ENCODE measurements around the gene ACSF2.

ACSF2 gene

DNA sequence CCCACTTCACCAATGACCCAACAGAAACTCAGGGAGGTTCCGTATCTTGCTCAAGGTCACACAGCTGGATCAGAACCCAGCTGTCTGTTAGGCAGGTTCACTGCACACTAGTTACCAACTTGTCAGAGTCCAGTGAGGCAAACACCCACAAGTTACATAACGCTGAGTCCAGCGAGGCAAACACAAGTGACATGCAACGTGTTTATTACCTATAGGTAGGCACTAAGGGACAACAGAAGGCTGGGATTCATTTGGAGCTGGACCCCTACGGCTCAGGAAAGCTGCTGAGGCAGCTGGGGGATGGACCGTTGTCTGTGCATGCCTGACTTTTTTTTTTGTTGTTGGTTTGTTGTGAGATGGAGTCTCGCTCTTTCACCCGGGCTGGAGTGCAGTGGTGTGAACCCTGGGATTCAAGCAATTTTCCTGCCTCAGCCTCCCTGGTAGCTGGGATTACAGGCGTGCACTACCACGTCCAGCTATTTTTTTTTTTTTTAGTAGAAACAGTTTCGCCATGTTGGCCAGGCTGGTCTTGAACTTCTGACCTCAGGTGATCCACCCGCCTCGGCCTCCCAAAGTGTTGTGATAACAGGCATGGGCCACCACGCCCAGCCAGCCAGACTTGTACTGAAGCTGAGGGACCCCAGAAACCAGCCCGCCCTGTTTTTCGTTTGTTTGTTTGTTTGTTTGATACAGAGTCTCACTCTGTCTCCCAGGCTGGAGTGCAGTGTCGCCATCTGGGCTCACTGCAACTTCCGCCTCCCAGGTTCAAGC lies 50.7 kb downstream of the ACSF2 start:
- DNase-seq (ENCODE audit: low spot score) = no peak
- Histone ChIP-seq H3K4me3 (no peak overlapping the region), H3K27ac (no peak overlapping the region)
- TF ChIP-seq, protein P1, sequence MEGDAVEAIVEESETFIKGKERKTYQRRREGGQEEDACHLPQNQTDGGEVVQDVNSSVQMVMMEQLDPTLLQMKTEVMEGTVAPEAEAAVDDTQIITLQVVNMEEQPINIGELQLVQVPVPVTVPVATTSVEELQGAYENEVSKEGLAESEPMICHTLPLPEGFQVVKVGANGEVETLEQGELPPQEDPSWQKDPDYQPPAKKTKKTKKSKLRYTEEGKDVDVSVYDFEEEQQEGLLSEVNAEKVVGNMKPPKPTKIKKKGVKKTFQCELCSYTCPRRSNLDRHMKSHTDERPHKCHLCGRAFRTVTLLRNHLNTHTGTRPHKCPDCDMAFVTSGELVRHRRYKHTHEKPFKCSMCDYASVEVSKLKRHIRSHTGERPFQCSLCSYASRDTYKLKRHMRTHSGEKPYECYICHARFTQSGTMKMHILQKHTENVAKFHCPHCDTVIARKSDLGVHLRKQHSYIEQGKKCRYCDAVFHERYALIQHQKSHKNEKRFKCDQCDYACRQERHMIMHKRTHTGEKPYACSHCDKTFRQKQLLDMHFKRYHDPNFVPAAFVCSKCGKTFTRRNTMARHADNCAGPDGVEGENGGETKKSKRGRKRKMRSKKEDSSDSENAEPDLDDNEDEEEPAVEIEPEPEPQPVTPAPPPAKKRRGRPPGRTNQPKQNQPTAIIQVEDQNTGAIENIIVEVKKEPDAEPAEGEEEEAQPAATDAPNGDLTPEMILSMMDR (IDR thresholded peaks at IDR 0.05) = no peak

DNA sequence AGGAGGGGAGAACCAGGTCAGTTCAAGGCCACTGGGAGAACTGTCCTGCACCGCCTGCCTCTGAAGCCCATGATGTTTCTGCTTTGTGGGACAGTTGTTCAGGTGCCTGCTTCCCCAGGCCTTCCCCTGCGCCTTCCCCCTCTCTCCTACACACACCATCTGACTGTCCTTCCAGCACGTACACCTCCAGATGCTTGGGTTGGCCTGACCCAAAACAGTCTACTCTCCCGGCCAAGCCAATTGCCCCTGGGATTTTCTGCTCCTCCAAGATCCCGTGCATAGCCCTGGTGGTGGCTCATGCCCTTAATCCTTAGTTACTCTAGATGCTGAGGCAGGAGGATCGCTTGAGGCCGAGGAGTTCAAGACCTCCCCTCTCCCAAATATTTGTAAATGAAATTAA lies 52.0 kb downstream of the ACSF2 start:
- peak overlapping the region; percentile 90 for H3K4me3 ChIP-seq
- peak; percentile 72 for DNase-seq (ENCODE audit: low spot score)
- peak overlapping the region; percentile 91 to 94 for H3K27ac ChIP-seq
- TF ChIP-seq, protein P1 (IDR thresholded peaks at IDR 0.05) = no peak

DNA sequence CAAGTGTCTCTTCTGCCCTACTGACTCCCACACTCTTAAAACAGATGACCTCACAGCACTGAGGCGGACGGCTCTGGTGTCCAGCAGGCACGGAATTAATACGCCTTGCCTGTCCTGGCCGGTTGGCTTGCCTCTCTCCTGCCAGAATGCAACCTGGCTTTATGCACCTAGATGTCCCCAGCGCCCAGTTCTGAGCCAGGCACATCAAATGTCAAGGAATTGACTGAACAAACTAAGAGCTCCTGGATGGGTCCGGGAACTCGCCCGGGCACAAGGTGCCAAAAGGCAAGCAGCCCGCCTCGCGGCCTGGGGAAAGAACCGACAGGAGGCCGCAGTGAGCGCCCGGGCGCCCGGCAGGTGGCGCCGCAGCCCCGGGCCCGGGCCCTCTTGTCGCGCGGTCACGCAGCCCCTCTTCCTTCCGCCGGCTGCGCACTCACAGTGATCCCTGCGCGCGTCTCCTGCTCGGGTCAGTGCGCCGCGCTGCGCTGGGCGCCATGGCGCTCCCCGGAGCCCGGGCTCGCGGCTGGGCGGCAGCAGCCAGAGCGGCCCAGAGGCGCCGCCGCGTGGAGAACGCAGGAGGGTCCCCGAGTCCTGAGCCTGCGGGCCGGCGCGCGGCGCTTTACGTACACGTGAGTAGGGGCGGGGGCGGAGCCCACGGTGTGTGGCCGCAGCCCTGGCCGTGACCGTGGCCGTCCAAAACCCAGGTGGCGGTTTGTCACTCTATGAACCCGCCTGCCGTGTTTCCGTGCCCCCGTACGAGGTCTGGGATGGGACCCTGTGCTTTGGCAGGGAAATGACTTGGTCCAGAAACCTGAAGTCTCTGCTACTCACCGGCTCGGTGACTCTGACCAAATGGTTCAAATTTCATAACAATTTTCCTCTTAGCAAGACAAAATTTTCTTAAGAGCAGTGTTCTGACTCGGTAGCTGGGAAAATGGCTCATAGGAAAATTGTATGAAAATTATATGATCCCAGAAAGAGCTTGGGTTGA lies 52.7 kb downstream of the ACSF2 start, which contains the start of gene RSAD1:
Gene RSAD1, plus strand, starts transcription at position 470 of the 991 bp plus-strand sequence. Its CDS starts 25 bp downstream, at position 495.
- peak; percentile 90 for DNase-seq (ENCODE audit: low spot score)
- TF ChIP-seq, protein P1 (IDR thresholded peaks at IDR 0.05) = peak; percentile 98
- H3K27ac ChIP-seq = peak within 1 kb of the TSS; percentile 91 to 94
- peak within 1 kb of the TSS; percentile 90 for H3K4me3 ChIP-seq

DNA sequence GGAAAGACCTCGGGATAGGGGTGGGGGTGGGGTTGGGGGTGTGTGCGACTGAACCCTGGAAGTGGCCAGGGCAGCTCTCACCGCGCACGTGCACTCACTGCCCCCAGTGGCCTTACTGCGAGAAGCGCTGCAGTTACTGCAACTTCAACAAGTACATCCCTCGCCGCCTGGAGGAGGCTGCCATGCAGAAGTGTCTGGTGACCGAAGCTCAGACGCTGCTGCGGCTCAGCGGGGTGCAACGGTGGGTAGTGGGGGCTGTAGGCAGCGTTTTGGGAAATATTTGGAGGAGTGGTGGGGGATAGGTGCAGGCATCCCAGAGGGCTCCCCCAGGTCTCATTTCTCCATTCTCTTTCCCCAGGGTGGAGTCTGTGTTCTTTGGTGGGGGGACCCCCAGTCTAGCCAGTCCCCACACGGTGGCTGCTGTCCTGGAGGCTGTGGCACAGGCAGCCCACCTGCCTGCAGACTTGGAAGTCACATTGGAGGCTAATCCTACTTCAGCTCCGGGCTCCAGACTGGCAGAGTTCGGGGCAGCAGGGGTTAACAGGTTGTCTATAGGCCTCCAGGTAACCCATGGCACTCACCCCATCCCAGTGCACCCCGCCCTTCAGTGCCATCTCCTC lies 53.6 kb downstream of the ACSF2 start:
- TF ChIP-seq, protein P1 (IDR thresholded peaks at IDR 0.05) = peak; percentile 39
- Histone ChIP-seq H3K27ac (peak overlapping the region; percentile 91 to 94), H3K4me3 (peak overlapping the region; percentile 90)
- peak; percentile 84 for DNase-seq (ENCODE audit: low spot score)

DNA sequence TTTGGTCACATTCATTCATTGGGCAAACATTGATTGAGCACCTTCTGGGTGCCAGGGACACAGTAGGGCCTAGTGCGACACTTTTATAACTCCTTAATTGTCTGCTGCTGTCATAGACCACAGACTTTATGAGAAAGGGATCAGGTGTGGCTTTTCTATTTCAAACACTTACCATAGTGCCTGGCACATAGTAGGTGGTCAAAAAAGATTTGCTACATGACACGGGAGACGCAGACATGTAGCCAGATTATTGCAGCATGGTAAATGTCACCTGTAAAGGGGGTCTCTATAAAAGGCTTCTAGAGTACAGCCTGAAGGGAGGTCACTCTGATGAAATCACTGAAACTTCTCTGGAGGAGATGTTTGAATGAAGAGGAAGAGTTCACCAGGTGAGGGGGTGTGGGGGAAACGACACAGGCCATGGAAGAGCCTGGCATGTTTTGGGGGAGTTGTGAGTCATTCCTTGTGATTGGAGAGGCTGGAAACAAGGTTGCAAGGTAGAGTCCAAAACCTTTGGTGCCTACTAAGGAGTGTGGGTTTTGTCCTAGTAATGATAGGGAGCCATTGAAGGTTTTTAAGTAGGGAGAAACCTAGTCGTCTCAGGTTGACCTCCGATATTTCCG lies 54.2 kb downstream of the ACSF2 start:
- TF ChIP-seq, protein P1 (IDR thresholded peaks at IDR 0.05) = no peak
- H3K27ac ChIP-seq = peak overlapping the region in 1 of 2 donors; percentile 94
- DNase-seq (ENCODE audit: low spot score) = no peak
- H3K4me3 ChIP-seq = peak overlapping the region; percentile 90

DNA sequence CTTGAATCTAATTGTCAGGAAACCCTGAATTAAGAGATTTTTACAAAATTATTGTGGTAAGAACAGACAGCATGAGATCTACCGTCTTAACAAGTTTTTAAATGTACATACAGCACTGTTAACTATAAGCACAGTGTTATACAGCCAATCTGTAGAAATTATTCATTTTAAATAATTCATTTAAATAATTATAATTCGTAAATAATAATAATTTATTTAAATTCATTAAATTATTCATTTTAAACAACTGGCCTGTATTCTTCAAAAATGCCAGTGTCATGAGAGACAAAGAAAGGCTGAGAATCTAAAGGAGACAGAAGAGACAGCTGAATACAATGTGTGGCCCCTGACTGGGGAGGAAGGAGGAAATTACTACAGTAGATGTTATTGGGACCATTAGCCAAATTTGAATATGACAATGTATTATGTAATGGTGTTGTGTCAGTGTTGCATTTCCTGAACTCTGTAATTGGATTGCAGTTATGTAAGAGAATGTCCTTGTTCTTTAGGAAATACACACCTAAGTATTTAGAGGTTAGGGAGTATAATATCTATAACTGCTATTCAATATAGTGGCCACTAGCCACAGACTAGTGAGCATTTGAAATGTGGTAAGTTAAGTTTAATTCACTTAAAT lies 55.0 kb downstream of the ACSF2 start:
- TF ChIP-seq, protein P1 (IDR thresholded peaks at IDR 0.05) = no peak
- no peak overlapping the region for H3K27ac ChIP-seq
- DNase-seq (ENCODE audit: low spot score) = no peak
- H3K4me3 ChIP-seq = no peak overlapping the region

All from coronary artery (tissue), 2 donors.